HFFc6 (cell line): ENCODE measurements around the gene SLC35B1. TPM values are rescaled to one million over a fixed set of nuclear protein-coding genes. Genes with fewer than 3 reads are reported as not detected.

ENCODE experiments used
- DNase-seq: peaks from one replicate; pipeline ENCODE4 v3.0.0-alpha.2; 2018
- H3K27ac Mint-ChIP-seq: 2 replicates; pipeline ENCODE4 v1.8.0; 2020; ENCODE audit warnings: mild to moderate bottlenecking, mixed read lengths
- H3K27me3 Mint-ChIP-seq: 2 replicates; pipeline ENCODE4 v1.8.0; 2021; ENCODE audit warnings: mild to moderate bottlenecking, moderate library complexity, mixed read lengths; ENCODE audit not compliant: insufficient read depth
- H3K36me3 Mint-ChIP-seq: 2 replicates; pipeline ENCODE4 v1.8.0; 2021; ENCODE audit warnings: low read depth, mixed read lengths
- H3K4me1 Mint-ChIP-seq: 2 replicates; pipeline ENCODE4 v1.8.0; 2020; ENCODE audit warnings: low read depth, mixed read lengths
- H3K4me3 Mint-ChIP-seq: 2 replicates; pipeline ENCODE4 v1.8.0; 2020; ENCODE audit warnings: mild to moderate bottlenecking, moderate library complexity, mixed read lengths
- H3K9me3 Mint-ChIP-seq: 2 replicates; pipeline ENCODE4 v1.8.0; 2020; ENCODE audit warnings: mild to moderate bottlenecking, mixed read lengths
- CTCF ChIP-seq: fragments of 200-600 bp; sonication (generic); IDR thresholded peaks from 2 replicates; pipeline ENCODE4 v1.5.0; 2021; ENCODE audit warnings: antibody characterized with exemption, mild to moderate bottlenecking
- total RNA-seq, 6 experiments: library from RNA; stranded (reverse); fragmentation: NEBNext Ultra II Directional; extraction: Animal tissue kit (Norgen Biotek cat#: 25700); gene quantifications; 2 replicates in 1 of 6; 3 replicates in 5 of 6; pipeline ENCODE4 v1.2.3, GENCODE V29; 2021

Gene SLC35B1
- total RNA-seq, 6 experiments from 2014 or later: 78.2 to 117 (median 88.4) TPM

GRCh38 chr17:49694847-49695697 lies 12.7 kb downstream of the SLC35B1 start:
- peaks cover 3% of the 10 kb centered on the region; the same call in 1 of the 2 replicates for H3K27me3 Mint-ChIP-seq
- peak overlapping the region; percentile 23 for H3K4me3 Mint-ChIP-seq
- DNase-seq: no peak
- no peaks in the 10 kb centered on the region; the same call in 1 of the 2 replicates for H3K36me3 Mint-ChIP-seq
- H3K9me3 Mint-ChIP-seq: no peaks in the 10 kb centered on the region
- peak; percentile 96 for TF ChIP-seq CTCF
- peaks cover 35% of the 10 kb centered on the region for H3K4me1 Mint-ChIP-seq
- no peak overlapping the region for H3K27ac Mint-ChIP-seq

- Mint-ChIP-seq H3K9me3 (no peaks in the 10 kb centered on the region), H3K4me1 (peaks cover 49% of the 10 kb centered on the region), H3K27me3 (peaks cover 3% of the 10 kb centered on the region), H3K4me3 (no peak overlapping the region), H3K36me3 (no peaks in the 10 kb centered on the region; the same call in 1 of the 2 replicates), H3K27ac (peak overlapping the region; percentile 54; the same call in 1 of the 2 replicates)
- no peak for TF ChIP-seq CTCF
- no peak for DNase-seq
Measured at GRCh38 chr17:49692751-49693150, 15.0 kb downstream of the SLC35B1 start.

GRCh38 chr17:49691677-49692191 lies 16.0 kb downstream of the SLC35B1 start:
- no peaks in the 10 kb centered on the region for H3K9me3 Mint-ChIP-seq
- H3K27ac Mint-ChIP-seq: peak overlapping the region; percentile 88
- H3K27me3 Mint-ChIP-seq: peaks cover 3% of the 10 kb centered on the region
- DNase-seq: no peak
- peak overlapping the region; percentile 50; the same call in 1 of the 2 replicates for H3K4me3 Mint-ChIP-seq
- no peak for TF ChIP-seq CTCF
- H3K36me3 Mint-ChIP-seq: no peaks in the 10 kb centered on the region; the same call in 1 of the 2 replicates
- peaks cover 51% of the 10 kb centered on the region for H3K4me1 Mint-ChIP-seq

- peaks cover 3% of the 10 kb centered on the region for H3K27me3 Mint-ChIP-seq
- H3K4me1 Mint-ChIP-seq: peaks cover 51% of the 10 kb centered on the region
- TF ChIP-seq CTCF: no peak
- no peaks in the 10 kb centered on the region for H3K9me3 Mint-ChIP-seq
- DNase-seq: peak; percentile 21
- H3K36me3 Mint-ChIP-seq: no peaks in the 10 kb centered on the region; the same call in 1 of the 2 replicates
- peak overlapping the region; percentile 50 for H3K4me3 Mint-ChIP-seq
- peak overlapping the region; percentile 88 for H3K27ac Mint-ChIP-seq
Measured at GRCh38 chr17:49691086-49691676, 16.6 kb downstream of the SLC35B1 start.

GRCh38 chr17:49690256-49690655 lies 17.5 kb downstream of the SLC35B1 start:
- TF ChIP-seq CTCF: no peak
- Mint-ChIP-seq H3K4me1 (peaks cover 49% of the 10 kb centered on the region), H3K36me3 (no peaks in the 10 kb centered on the region; the same call in 1 of the 2 replicates), H3K4me3 (no peak overlapping the region), H3K27ac (peak overlapping the region; percentile 33; the same call in 1 of the 2 replicates), H3K27me3 (peaks cover 3% of the 10 kb centered on the region), H3K9me3 (no peaks in the 10 kb centered on the region)
- DNase-seq: no peak
